HL-60 (cell line): Measurements from ENCODE around the gene FBXO21.

Experiments
- DNase-seq, 2 experiments: peaks; one replicate each; pipeline ENCODE4 v3.0.0-alpha.2; 2010 to 2020; ENCODE audit warnings: low read depth in 1 of 2, low spot score in 1 of 2
- H3K27ac ChIP-seq: fragments of 250-450 bp; sonication (Bioruptor Pico); replicated peaks from 2 replicates; pipeline ENCODE4 v1.5.1; 2020; ENCODE audit warnings: mild to moderate bottlenecking, moderate library complexity
- H3K27me3 ChIP-seq: fragments of 250-450 bp; sonication (Bioruptor Pico); 2 replicates; pipeline ENCODE4 v1.5.1; 2021; ENCODE audit warnings: mild to moderate bottlenecking, moderate library complexity; ENCODE audit not compliant: insufficient read depth, poor library complexity, severe bottlenecking
- H3K4me3 ChIP-seq: replicated peaks from 2 replicates; pipeline ENCODE4 v1.5.1; 2011; ENCODE audit warnings: mild to moderate bottlenecking, control low read depth, low read length; ENCODE audit not compliant: insufficient read depth
- GABPA ChIP-seq: IDR thresholded peaks from 2 replicates; pipeline ENCODE4 v1.6.1; 2012; ENCODE audit warnings: low read depth
- POLR2AphosphoS5 ChIP-seq: IDR thresholded peaks from 2 replicates; pipeline ENCODE4 v1.6.1; 2012; ENCODE audit warnings: low read depth
- SPI1 ChIP-seq: IDR thresholded peaks from 2 replicates; pipeline ENCODE4 v1.6.1; 2012; ENCODE audit warnings: low read depth, mild to moderate bottlenecking, borderline replicate concordance
- TF ChIP-seq, protein P1 (sequence below): IDR thresholded peaks from 2 replicates; pipeline ENCODE4 v1.6.1; 2012; ENCODE audit warnings: low read depth; ENCODE audit not compliant: insufficient replicate concordance
- TF ChIP-seq, protein P2 (sequence below): IDR thresholded peaks from one replicate; pipeline ENCODE4 v1.5.1; 2011; ENCODE audit warnings: low read length, control low read depth, inconsistent platforms; ENCODE audit not compliant: insufficient read depth

FBXO21 gene

DNA sequence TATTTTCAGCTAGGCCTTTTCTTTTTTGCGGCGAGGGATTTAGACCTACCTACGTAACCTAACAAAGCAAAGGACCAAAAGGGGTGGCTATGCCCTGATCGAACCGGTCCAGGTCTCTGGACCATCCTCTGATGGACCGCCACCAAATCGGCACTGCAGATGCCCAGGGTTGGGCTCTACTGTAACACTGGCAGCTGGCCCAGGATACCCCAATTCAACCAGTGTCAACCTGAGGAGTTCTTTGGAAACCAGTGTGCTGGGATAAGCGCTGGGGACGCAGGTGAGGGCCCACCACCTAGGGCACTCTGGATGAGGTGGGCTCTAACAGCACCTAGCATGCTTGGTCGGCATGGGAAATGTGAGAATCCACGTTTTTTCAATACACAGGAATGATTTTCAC, 32.2 kb downstream of the FBXO21 start:
- H3K27me3 ChIP-seq: no peaks in the 10 kb centered on the region
- no peak for TF ChIP-seq SPI1
- TF ChIP-seq, protein P1, sequence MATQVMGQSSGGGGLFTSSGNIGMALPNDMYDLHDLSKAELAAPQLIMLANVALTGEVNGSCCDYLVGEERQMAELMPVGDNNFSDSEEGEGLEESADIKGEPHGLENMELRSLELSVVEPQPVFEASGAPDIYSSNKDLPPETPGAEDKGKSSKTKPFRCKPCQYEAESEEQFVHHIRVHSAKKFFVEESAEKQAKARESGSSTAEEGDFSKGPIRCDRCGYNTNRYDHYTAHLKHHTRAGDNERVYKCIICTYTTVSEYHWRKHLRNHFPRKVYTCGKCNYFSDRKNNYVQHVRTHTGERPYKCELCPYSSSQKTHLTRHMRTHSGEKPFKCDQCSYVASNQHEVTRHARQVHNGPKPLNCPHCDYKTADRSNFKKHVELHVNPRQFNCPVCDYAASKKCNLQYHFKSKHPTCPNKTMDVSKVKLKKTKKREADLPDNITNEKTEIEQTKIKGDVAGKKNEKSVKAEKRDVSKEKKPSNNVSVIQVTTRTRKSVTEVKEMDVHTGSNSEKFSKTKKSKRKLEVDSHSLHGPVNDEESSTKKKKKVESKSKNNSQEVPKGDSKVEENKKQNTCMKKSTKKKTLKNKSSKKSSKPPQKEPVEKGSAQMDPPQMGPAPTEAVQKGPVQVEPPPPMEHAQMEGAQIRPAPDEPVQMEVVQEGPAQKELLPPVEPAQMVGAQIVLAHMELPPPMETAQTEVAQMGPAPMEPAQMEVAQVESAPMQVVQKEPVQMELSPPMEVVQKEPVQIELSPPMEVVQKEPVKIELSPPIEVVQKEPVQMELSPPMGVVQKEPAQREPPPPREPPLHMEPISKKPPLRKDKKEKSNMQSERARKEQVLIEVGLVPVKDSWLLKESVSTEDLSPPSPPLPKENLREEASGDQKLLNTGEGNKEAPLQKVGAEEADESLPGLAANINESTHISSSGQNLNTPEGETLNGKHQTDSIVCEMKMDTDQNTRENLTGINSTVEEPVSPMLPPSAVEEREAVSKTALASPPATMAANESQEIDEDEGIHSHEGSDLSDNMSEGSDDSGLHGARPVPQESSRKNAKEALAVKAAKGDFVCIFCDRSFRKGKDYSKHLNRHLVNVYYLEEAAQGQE: no peak
- TF ChIP-seq GABPA: no peak
- TF ChIP-seq, protein P2, sequence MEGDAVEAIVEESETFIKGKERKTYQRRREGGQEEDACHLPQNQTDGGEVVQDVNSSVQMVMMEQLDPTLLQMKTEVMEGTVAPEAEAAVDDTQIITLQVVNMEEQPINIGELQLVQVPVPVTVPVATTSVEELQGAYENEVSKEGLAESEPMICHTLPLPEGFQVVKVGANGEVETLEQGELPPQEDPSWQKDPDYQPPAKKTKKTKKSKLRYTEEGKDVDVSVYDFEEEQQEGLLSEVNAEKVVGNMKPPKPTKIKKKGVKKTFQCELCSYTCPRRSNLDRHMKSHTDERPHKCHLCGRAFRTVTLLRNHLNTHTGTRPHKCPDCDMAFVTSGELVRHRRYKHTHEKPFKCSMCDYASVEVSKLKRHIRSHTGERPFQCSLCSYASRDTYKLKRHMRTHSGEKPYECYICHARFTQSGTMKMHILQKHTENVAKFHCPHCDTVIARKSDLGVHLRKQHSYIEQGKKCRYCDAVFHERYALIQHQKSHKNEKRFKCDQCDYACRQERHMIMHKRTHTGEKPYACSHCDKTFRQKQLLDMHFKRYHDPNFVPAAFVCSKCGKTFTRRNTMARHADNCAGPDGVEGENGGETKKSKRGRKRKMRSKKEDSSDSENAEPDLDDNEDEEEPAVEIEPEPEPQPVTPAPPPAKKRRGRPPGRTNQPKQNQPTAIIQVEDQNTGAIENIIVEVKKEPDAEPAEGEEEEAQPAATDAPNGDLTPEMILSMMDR: no peak
- TF ChIP-seq POLR2AphosphoS5: no peak
- H3K27ac ChIP-seq: no peak overlapping the region
- no peak overlapping the region for H3K4me3 ChIP-seq
- no peak for DNase-seq

DNA sequence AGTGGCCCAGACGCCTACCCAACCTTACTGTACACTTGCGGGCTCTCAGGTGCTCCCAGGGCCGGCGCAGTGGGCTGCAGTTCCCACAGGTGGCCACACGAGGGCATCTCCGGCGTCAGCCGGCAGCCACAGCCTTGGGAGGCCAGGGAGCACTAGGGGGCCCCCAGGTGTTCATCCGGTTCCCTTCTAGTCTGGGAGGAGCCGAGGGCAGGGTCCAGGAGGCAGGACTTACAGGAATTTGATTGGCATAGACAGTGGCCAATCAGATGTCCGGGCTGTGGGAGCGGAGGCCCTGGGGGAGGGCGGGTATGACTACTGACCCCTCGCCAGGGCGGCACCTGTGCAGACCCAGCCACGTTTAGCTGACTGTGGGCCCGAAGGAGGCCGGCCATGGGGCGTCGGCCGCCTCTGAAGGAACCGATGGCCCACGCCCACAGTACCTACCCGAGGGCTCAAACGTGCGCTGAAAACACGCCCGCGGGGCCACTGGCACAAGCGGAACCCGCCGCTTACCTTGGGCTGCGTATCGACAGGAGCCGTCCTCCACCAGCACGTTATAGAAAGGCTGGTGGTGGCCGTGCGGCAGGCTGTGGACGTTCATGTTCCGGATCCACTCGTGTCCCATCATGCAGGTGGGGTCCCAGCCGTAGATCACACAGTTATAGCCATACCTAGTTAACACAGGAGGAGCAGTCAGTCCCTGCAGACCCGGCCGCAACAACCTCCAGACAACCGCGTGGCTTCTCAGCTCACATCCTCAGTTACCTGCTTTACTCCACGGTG, 34.8 kb downstream of the FBXO21 start:
- TF ChIP-seq, protein P2: peak; percentile 24
- TF ChIP-seq POLR2AphosphoS5: no peak
- no peak overlapping the region for H3K4me3 ChIP-seq
- DNase-seq: peak in 1 of 2 experiments; percentile 34
- no peak overlapping the region for H3K27ac ChIP-seq
- no peaks in the 10 kb centered on the region for H3K27me3 ChIP-seq

DNA sequence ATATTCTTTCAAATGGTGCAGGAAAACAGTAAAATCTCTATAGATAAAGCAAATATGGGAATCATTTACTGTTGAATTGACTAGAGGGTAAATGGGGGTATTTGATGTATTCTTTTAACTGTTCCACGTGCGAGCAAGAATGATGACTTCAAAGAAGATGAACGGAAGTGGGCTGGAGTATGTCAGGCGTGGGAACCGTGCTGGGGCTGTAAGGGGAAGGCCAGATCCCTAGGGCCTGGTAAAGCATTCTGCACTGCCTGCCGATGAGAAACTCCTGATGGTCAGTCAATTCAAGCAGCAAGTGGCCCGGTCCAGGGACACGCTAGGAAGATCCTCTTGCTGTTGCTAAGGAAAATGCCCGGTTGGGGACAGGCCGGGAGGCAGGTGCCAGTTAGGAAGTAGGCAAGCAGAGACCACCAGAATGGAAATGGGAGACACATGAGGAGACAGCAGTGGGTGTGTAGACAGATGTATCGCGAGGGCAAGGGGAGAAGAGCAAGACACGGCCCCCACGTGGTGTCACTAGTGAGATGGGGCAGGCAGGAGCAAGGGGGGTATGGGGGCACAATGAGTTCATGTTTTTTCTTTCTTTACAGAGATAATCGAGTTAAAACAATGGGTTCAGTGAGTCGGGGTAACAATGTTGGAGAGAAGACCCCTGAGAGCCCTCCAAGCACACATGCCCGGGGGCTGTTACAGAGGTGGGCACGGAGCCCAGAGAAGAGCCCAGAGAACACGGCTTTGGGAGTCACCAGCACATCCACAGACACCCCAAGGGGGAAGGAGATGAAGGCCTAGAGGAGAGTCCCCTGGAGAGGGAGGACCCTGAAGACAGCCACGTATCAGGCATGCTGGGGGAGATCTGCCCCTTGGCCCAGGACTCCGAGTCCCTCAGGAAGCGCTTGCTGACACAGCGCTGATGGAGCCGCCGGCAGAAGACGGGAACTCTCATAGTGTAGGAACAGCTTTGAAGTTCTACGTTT, 37.2 kb downstream of the FBXO21 start:
- Histone ChIP-seq H3K4me3 (no peak overlapping the region), H3K27ac (no peak overlapping the region), H3K27me3 (no peaks in the 10 kb centered on the region)
- TF ChIP-seq, protein P2: no peak
- TF ChIP-seq, protein P1: no peak
- no peak for TF ChIP-seq POLR2AphosphoS5
- no peak for TF ChIP-seq GABPA
- no peak for TF ChIP-seq SPI1
- no peak for DNase-seq
